Measurements from ENCODE around the gene ACTL8.

GRCh38 chr1:17735348-17735747 is 19.8 kb upstream of the ACTL8 start:
- TF ChIP-seq POLR2A (IDR thresholded peaks at IDR 0.05; ENCODE audit: low read depth, low read length): no peak
- no peak for TF ChIP-seq POLR2AphosphoS5 (IDR thresholded peaks at IDR 0.05; ENCODE audit: low read depth, low read length)
- TF ChIP-seq TAF1 (IDR thresholded peaks at IDR 0.05; ENCODE audit: borderline replicate concordance, low read depth, low read length): no peak
